Astrocyte (in vitro differentiated cells and primary cell): Measurements from ENCODE around the gene CDO1.

Source experiments
- EZH2 ChIP-seq: IDR thresholded peaks from 2 replicates; pipeline ENCODE4 v1.6.1; 2012; ENCODE audit warnings: mild to moderate bottlenecking, low read length, inconsistent platforms; ENCODE audit not compliant: insufficient read depth
- TF ChIP-seq, protein P1 (sequence below): IDR thresholded peaks from 2 replicates; pipeline ENCODE4 v1.5.1; 2011; ENCODE audit warnings: low read depth, mild to moderate bottlenecking, inconsistent platforms, low read length, moderate library complexity; ENCODE audit not compliant: insufficient read depth

- TF ChIP-seq, protein P1, sequence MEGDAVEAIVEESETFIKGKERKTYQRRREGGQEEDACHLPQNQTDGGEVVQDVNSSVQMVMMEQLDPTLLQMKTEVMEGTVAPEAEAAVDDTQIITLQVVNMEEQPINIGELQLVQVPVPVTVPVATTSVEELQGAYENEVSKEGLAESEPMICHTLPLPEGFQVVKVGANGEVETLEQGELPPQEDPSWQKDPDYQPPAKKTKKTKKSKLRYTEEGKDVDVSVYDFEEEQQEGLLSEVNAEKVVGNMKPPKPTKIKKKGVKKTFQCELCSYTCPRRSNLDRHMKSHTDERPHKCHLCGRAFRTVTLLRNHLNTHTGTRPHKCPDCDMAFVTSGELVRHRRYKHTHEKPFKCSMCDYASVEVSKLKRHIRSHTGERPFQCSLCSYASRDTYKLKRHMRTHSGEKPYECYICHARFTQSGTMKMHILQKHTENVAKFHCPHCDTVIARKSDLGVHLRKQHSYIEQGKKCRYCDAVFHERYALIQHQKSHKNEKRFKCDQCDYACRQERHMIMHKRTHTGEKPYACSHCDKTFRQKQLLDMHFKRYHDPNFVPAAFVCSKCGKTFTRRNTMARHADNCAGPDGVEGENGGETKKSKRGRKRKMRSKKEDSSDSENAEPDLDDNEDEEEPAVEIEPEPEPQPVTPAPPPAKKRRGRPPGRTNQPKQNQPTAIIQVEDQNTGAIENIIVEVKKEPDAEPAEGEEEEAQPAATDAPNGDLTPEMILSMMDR, result no peak
- TF ChIP-seq EZH2, result no peak
Observed at GRCh38 chr5:115835481-115835880, 19.0 kb upstream of the CDO1 start.
